ENCODE measurements around the gene NOXA1. TPM values are rescaled to one million over a fixed set of nuclear protein-coding genes. Genes with fewer than 3 reads are reported as not detected.

Gene NOXA1
- total and polyA plus RNA-seq, 2 of the 8 experiments (the other 6 are each of a cell fraction or from before 2014, with no cell fraction given): 0.34 to 0.91 TPM

- Histone ChIP-seq H3K9ac (replicated peaks in 1 of 4; ENCODE audit: extremely low read depth in 1 of 4, low read depth in 3 of 4, low read length in 3 of 4) (no peak within 1 kb of the TSS), H3K14ac (ENCODE audit: insufficient read length) (no peak within 1 kb of the TSS), H2BK20ac (ENCODE audit: low read length) (no peak within 1 kb of the TSS), H2BK12ac (ENCODE audit: low read depth, low read length) (no peak within 1 kb of the TSS), H3K23ac (ENCODE audit: insufficient read length) (no peak within 1 kb of the TSS), H4K8ac (ENCODE audit: extremely low read depth, insufficient read depth, low read length) (no peak within 1 kb of the TSS), H3K36me3 (ENCODE audit: control insufficient read depth in 2 of 4, insufficient read depth in 4 of 4, low read length in 3 of 4) (no peaks in the 10 kb centered on the region), H3K9me3 (ENCODE audit: insufficient read depth in 2 of 2, low read depth in 1 of 2, low read length in 1 of 2) (no peaks in the 10 kb centered on the region), H3K4ac (replicated peaks; ENCODE audit: insufficient read length, low read depth, low read length) (no peak within 1 kb of the TSS), H2BK5ac (ENCODE audit: low read depth, low read length) (no peak within 1 kb of the TSS; the same call in 1 of the 2 replicates), H3K4me1 (replicated peaks in 1 of 4; ENCODE audit: control insufficient read depth in 3 of 4, insufficient read depth in 4 of 4, low read length in 3 of 4) (peaks cover 0 to 3% (median under 1%) of the 10 kb centered on the region in 4 experiments; a peak in 3 of 7 replicates), H2AK5ac (ENCODE audit: low read depth, low read length) (no peak within 1 kb of the TSS), H3K23me2 (ENCODE audit: low read depth, low read length) (no peaks in the 10 kb centered on the region; the same call in 1 of the 2 replicates), H3K4me2 (ENCODE audit: insufficient read depth in 1 of 2, low read depth in 2 of 2, low read length in 2 of 2) (peak within 1 kb of the TSS; percentile 66 to 80), H3K79me1 (ENCODE audit: low read depth, low read length) (no peaks in the 10 kb centered on the region), H4K5ac (ENCODE audit: insufficient read length, low read depth, low read length) (no peak within 1 kb of the TSS), H2BK120ac (replicated peaks; ENCODE audit: low read depth, low read length) (no peak within 1 kb of the TSS), H4K20me1 (replicated peaks in 1 of 2; ENCODE audit: control insufficient read depth in 1 of 2, insufficient read depth in 2 of 2, low read length in 2 of 2) (no peaks in the 10 kb centered on the region), H3K27me3 (replicated peaks in 1 of 4; ENCODE audit: control insufficient read depth in 3 of 4, extremely low read depth in 1 of 4, insufficient read depth in 3 of 4, low read length in 3 of 4) (no peaks in the 10 kb centered on the region), H3K4me3 (ENCODE audit: extremely low read depth in 1 of 4, insufficient read depth in 2 of 4, low read depth in 3 of 4, low read length in 4 of 4) (peak within 1 kb of the TSS; percentile 33 to 64 (median 38)), H3K18ac (ENCODE audit: extremely low read depth, low read length) (no peak within 1 kb of the TSS), H4K91ac (replicated peaks; ENCODE audit: insufficient read length, low read length) (no peak within 1 kb of the TSS), H3K27ac (ENCODE audit: low read depth, low read length) (no peak within 1 kb of the TSS), H2BK15ac (ENCODE audit: low read length) (0 out of 2 replicates have a peak within 1 kb of the TSS, but pooled peaks have one; percentile 23), H3K79me2 (ENCODE audit: control insufficient read depth in 1 of 2, insufficient read depth in 2 of 2, low read length in 2 of 2) (no peaks in the 10 kb centered on the region), H2AFZ (ENCODE audit: low read length) (no peak within 1 kb of the TSS), H3K56ac (replicated peaks; ENCODE audit: insufficient read length, low read depth, low read length) (no peak within 1 kb of the TSS)
- WGBS, 2 experiments (ENCODE audit: extremely low coverage in 1 of 2, insufficient coverage in 1 of 2, insufficient read length in 1 of 2, insufficient replicate concordance in 2 of 2, low coverage in 1 of 2, low lambda C conversion rate in 2 of 2, missing lambda C conversion rate in 1 of 2): 0% methylated on average over 15 of the region's 62 CpGs; no CpG with 5 or more reads in 1 of the 2 experiments
- ChIA-PET CTCF (ENCODE audit: partially characterized antibody) (interaction anchor here (0.9 to 1.0 kb wide), 3 partner anchors 9 to 167 kb away, joined by 3 to 5 read pairs (median 3); partner anchors contain the start of gene EXD3), POLR2A (ENCODE audit: partially characterized antibody) (interaction anchor here (0.7 to 4.3 kb wide), 7 partner anchors 9 to 201 kb away, joined by 3 to 28 read pairs (median 3); partner anchors contain the start of genes EXD3, NOXA1 and TUBB4B)
- DNase-seq (ENCODE audit: low read depth in 1 of 2, low spot score in 2 of 2): peak in 1 of 2 experiments; percentile 93
- no peak for FAIRE-seq
- TF ChIP-seq TAF1 (IDR thresholded peaks at IDR 0.05; ENCODE audit: low read depth, low read length) (no peak), RBBP5 (IDR thresholded peaks at IDR 0.05; ENCODE audit: borderline replicate concordance, low read depth, low read length) (peak; percentile 37; the same call in 1 of the 2 replicates), PHF8 (conservative IDR thresholded peaks at IDR 0.05; ENCODE audit: low read depth, low read length) (0 out of 2 replicates have a peak, but pooled peaks have one; percentile 21), CHD2 (IDR thresholded peaks at IDR 0.05; ENCODE audit: low read length) (no peak), HDAC2 (IDR thresholded peaks at IDR 0.05; ENCODE audit: borderline replicate concordance in 1 of 2, low read depth in 2 of 2, low read length in 2 of 2) (peak; percentile 44 to 95; a peak in 1 of 4 replicates), MAX (IDR thresholded peaks at IDR 0.05) (peak; percentile 16; the same call in 1 of the 2 replicates), SIN3A (conservative IDR thresholded peaks at IDR 0.05 in 1 of 2, IDR thresholded peaks at IDR 0.05 in 1 of 2; ENCODE audit: low read depth in 1 of 2, low read length in 2 of 2) (peak; percentile 92 to 93; a peak in 3 of 4 replicates), EGR1 (IDR thresholded peaks at IDR 0.05; ENCODE audit: borderline replicate concordance, low read depth, low read length) (peak; percentile 74), BACH1 (IDR thresholded peaks at IDR 0.05; ENCODE audit: low read length) (peak; percentile 60; the same call in 1 of the 2 replicates), KDM1A (IDR thresholded peaks at IDR 0.05; ENCODE audit: borderline replicate concordance, low read length) (no peak), KDM4A (IDR thresholded peaks at IDR 0.05; ENCODE audit: low read depth, low read length, severe bottlenecking) (peak; percentile 87)
Measured at GRCh38 chr9:137441289-137441934, 18.2 kb downstream of the NOXA1 start, which contains the start of gene ENTPD8. ENTPD8 (minus strand) TSS chr9:137441357; CDS start chr9:137438285, 3,072 bp downstream.
